NCI-H2029 (cell line): Measurements from ENCODE around the gene NRK.
"Not testable (repeated sequence)": the region's sequence is repeated elsewhere in the genome, so short reads cannot be mapped to it uniquely, and the experiment has no call there.

Source experiments
- DNase-seq: peaks from one replicate; lab custom pipeline; 2025; lab: John Stamatoyannopoulos, UW

NRK gene, protein sequence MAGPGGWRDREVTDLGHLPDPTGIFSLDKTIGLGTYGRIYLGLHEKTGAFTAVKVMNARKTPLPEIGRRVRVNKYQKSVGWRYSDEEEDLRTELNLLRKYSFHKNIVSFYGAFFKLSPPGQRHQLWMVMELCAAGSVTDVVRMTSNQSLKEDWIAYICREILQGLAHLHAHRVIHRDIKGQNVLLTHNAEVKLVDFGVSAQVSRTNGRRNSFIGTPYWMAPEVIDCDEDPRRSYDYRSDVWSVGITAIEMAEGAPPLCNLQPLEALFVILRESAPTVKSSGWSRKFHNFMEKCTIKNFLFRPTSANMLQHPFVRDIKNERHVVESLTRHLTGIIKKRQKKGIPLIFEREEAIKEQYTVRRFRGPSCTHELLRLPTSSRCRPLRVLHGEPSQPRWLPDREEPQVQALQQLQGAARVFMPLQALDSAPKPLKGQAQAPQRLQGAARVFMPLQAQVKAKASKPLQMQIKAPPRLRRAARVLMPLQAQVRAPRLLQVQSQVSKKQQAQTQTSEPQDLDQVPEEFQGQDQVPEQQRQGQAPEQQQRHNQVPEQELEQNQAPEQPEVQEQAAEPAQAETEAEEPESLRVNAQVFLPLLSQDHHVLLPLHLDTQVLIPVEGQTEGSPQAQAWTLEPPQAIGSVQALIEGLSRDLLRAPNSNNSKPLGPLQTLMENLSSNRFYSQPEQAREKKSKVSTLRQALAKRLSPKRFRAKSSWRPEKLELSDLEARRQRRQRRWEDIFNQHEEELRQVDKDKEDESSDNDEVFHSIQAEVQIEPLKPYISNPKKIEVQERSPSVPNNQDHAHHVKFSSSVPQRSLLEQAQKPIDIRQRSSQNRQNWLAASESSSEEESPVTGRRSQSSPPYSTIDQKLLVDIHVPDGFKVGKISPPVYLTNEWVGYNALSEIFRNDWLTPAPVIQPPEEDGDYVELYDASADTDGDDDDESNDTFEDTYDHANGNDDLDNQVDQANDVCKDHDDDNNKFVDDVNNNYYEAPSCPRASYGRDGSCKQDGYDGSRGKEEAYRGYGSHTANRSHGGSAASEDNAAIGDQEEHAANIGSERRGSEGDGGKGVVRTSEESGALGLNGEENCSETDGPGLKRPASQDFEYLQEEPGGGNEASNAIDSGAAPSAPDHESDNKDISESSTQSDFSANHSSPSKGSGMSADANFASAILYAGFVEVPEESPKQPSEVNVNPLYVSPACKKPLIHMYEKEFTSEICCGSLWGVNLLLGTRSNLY (N-terminal part only)

GRCh38 chrX:105822138-105823091 lies at the start of gene NRK:
Gene NRK (plus strand): TSS chrX:105822539. CDS start chrX:105822846, 307 bp downstream.
- no peak for DNase-seq

DNA sequence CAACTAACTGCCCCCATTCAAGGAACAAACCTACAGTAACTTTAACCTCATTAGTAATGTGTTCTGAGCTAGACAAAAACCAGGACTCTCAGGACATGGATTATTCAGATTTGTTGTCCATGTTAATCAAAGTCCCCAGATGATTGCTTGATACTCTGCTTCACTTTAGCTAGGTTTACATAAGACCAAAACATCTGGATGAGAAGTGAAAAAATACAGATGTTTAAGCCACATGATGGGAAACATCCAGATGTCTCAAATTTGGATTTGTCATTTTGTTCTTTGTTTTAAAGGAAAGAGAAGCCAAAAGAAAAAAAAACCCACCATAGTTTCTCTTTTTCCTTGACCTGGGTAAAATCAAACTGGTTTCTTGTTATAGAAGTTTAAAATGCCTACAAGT lies 48.5 kb upstream of the NRK start:
- DNase-seq, result no peak

DNA sequence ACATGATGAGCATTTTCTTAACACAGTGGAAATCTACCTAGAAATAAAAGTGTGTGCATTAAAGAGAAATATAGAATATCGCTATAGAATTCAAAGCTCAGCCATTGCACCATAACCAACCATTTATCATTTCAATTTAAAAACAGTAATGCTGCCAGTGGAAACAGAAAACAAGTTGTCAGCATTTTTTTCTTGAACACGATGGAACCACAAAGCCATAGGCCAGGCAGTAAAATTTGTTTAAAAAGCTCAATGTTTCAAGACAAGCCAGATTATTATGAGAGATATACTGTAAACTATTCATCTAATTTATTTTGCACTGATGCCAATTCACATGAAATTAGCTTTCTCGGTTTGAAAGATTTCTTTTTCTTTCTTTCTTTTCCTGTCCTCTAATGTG lies 46.7 kb upstream of the NRK start:
- DNase-seq, result no peak

DNA sequence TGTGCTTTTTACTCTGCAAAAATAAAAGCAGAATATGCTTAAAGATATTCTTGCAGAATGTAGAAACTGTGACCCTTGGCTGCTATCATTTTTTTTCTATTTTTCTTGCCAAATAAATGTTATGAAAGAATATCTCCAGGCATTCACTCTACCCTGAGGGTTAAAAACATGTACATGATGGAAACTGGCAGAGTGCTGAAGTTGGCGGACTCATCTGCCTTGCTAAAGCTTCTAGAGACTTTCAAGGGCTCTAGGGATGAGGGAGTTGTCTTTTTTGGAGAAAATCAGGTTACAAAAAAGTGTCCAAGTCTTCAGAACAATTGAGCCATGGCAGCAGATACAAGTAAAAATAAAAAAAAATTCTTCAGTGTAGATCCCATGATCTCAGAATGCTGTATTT lies 40.5 kb upstream of the NRK start:
- no peak for DNase-seq

- not testable (repeated sequence) for DNase-seq
Measured at GRCh38 chrX:105796877-105797276, 25.5 kb upstream of the NRK start.

- DNase-seq, result no peak
Measured at GRCh38 chrX:105803891-105804290, 18.4 kb upstream of the NRK start.

DNA sequence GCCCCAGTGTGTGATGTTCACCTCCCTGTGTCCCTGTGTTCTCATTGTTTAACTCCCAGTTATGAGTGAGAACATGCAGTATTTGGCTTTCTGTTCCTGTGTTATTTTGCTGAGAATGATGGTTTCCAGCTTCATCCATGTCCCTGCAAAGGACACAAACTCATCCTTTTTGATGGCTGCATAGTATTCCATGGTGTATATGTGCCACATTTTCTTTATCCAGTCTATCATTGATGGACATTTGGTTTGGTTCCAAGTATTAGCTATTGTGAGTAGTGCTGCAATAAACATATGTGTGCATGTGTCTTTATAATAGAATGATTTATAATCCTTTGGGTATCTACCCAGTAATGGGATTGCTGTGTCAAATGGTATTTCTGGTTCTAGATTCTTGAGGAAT lies 16.7 kb upstream of the NRK start:
- DNase-seq, result not testable (repeated sequence)

DNA sequence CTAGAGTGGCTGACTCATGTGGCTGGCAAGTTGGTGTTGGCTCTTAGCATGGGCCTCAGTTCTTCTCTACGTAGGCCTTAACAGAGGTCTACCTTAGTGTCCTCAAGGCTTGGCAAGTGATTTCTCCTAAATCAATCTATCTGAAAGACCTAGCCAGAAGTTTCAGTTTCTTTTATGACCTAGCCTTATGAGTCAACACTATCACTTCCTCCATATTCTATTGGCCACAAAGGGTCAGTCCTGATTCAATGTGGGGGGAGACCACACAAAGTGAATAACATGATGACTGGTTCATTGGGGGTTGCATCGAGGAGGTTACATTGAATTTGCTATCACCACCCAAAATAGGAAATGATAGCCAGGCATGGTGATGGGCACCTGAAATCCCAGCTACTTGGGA lies 5.8 kb upstream of the NRK start:
- no peak for DNase-seq

DNA sequence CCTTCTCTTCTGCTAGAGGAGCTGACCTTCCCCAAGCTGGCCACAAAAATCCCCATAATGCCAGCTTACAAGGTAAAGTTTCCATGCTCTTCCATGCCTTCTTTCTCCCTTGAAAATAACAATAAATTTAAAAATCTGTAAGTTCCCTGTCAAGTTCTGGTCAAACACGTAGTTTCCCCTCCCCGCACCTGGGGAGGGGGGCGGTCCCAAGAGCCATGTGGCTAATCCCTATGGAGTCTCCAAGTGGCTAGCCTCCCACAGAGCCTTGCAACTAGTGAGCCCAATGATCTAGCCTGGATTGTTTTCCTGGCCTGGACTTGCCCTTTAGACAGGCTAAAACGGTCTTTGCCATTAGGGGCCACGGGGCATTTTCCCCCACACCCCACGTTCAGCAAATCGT lies 2.1 kb upstream of the NRK start:
- DNase-seq, result no peak

DNA sequence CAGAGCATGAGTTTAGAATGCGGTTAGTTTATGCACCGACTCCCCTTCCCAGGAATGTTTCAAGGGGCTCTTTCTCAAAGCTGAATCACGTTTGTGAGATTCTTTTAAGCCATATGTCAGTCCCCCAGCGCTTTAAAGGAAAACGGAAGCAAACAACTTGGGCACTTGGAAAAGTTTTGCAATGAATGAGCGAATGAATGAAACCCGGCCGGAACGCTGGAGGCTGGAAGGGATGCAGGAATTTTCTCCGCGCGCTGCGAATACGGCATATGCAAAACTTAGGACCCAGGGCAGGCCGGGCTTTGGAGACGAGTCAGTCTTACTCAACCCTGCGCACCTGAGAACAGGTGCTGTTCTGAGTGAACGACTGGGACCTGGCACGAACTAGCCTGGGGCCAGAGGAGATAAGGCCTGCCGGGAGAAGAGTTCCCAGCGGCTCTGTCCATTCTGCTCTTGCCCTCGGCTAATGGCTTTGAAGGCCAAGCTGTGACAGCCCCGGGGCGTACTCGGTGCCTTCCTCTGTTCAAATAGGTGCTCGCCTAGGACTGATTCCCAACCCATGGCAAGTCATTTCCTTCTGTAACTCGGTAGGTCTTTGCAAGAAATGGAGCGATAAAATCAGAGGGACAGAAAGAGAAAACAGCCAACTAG lies 743 bp upstream of the NRK start:
- no peak for DNase-seq

GRCh38 chrX:105823092-105823455 lies 735 bp downstream of the NRK start:
- no peak for DNase-seq

- no peak for DNase-seq
Measured at GRCh38 chrX:105829011-105829410, 6.7 kb downstream of the NRK start.

GRCh38 chrX:105837232-105837631 lies 14.9 kb downstream of the NRK start:
- no peak for DNase-seq

DNA sequence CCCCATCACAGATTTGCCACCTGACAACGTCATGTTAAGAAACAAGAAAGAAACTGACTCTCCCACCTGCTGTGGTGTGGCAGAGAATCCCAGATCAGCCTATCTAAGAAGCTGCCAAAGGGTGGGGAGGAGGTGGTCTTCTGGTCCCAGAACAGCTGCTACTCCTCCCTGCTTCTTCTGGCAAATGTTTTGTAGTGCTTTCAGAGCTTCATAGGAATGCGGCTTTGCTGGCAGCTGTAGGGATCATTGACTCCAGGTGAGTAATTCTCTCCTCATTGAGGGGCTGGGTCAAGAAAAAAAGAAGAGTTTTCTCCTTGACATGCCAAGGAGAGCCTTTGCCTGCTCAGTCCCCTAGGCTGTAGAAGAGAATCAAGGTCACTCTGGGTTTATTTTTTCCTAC lies 23.3 kb downstream of the NRK start:
- DNase-seq, result no peak

DNA sequence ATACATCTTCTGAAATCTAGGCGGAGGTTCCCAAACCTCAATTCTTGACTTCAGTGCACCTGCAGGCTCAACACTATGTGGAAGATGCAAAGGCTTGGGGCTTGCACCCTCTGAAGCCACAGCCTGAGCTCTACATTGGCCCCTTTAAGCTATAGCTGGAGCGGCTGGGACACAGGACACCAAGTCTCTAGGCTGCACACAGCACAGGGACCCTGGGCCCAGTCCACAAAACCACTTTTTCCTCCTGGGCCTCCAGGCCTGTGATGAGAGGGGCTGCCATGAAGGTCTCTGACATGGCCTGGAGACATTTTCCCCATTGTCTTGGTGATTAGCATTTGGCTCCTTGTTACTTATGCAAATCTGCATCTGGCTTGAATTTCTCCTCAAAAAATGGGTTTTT lies 27.8 kb downstream of the NRK start:
- not testable (repeated sequence) for DNase-seq

DNA sequence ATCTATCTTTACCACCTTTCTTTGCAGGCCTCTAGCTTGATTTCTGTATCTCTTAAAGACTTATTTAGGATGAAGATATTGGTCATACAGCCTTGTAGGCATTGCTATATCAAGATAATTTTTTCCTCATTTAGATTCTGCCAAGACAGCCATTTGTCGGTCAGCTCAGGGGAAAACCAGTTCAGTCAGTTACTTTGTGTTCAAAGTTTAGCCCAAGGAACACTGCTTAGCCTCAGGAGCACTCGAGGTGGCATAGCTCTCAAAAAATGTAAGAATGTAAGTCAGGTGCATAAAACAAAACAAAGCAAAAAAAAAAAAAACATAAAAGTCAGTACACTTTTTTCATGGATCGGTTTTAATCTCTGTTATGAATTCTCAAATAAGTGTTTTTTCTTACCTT lies 43.4 kb downstream of the NRK start:
- DNase-seq, result no peak

DNA sequence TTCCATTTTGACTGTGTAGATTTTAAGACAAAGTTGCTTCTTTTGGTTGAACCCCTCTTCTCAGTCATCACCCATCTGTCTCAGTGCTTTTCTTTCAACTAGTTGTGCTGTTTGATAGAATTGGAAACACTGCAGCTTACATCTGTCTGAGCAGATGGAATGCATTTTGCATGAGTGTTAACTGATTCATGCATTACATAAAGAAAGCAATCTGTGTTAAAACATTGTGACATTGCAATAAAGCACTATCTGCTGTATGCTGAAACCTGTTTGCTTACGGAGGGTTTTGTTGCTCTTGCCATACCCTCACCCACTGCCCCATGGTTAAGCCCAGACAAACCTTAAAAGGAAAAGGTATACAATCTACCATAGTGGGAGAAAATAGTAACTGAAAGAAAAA lies 47.4 kb downstream of the NRK start:
- DNase-seq, result no peak

DNA sequence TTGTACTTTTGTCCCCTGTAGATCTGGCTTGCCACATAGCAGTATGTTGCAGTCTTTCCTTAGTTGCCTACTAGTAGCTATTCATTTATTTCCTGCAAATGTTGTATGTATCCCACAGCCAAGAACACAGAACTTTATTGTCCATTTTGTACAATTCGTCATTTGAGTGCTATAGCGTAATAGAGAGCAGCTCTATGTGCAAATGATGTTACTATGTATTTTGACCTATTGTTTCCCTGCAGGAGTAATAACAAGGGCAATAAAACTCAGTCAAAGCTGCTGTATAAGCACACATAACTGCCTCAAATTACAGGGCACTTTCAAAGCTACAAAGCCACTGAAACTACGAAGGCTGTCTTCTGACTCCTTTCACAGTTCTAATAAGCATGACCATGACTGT lies 48.1 kb downstream of the NRK start:
- no peak for DNase-seq

- no peak for DNase-seq
Measured at GRCh38 chrX:105872941-105873340, 50.6 kb downstream of the NRK start.

- DNase-seq, result no peak
Measured at GRCh38 chrX:105874790-105875189, 52.5 kb downstream of the NRK start.

DNA sequence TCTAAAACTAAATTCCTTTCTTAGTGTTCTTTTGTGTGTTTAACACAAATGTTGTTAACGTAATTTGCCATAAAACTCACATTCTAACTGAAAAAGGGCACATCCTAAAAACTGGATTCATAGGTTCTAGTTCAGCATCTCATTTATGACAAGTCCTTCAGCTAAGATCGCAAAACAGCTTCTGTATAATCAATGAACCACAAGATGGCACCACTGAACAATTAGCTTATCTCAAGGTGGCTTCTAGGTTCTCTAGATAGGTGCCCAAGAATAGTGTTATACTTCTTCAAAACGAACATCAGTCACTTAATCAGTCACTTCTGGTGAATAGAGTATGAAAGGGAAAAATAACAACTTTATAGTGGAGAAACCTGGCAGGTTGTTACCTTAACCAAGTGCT lies 54.3 kb downstream of the NRK start:
- no peak for DNase-seq
